ENCODE data around the gene HERC6. TPM values are rescaled to one million over a fixed set of nuclear protein-coding genes. Genes with fewer than 3 reads are reported as not detected.

HERC6 gene
- polyA plus RNA-seq, 2 of the 4 experiments (the other 2 are of a cell fraction) = 2.8 to 7.0 TPM

DNA sequence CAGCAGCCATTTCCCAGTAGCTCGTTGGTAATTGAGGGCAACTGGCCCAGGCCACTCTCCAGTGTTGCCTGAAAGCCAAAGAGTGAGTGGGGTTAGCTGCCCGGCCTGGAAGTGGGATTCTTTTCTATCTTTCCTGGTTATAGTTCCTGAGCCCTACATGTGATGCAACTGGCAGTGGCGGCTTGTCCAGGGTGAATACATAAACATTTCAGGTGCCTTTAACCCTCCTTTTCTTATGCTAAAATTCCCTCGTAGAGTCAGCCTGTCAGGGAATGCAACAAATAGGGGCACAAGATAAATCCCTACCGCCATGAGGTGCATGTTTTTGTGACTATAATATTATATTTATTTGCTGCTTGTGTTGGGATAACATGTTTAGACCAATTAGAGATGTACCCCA lies 64.8 kb downstream of the HERC6 start (continued):
- TF ChIP-seq, protein P1, sequence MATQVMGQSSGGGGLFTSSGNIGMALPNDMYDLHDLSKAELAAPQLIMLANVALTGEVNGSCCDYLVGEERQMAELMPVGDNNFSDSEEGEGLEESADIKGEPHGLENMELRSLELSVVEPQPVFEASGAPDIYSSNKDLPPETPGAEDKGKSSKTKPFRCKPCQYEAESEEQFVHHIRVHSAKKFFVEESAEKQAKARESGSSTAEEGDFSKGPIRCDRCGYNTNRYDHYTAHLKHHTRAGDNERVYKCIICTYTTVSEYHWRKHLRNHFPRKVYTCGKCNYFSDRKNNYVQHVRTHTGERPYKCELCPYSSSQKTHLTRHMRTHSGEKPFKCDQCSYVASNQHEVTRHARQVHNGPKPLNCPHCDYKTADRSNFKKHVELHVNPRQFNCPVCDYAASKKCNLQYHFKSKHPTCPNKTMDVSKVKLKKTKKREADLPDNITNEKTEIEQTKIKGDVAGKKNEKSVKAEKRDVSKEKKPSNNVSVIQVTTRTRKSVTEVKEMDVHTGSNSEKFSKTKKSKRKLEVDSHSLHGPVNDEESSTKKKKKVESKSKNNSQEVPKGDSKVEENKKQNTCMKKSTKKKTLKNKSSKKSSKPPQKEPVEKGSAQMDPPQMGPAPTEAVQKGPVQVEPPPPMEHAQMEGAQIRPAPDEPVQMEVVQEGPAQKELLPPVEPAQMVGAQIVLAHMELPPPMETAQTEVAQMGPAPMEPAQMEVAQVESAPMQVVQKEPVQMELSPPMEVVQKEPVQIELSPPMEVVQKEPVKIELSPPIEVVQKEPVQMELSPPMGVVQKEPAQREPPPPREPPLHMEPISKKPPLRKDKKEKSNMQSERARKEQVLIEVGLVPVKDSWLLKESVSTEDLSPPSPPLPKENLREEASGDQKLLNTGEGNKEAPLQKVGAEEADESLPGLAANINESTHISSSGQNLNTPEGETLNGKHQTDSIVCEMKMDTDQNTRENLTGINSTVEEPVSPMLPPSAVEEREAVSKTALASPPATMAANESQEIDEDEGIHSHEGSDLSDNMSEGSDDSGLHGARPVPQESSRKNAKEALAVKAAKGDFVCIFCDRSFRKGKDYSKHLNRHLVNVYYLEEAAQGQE (IDR thresholded peaks at IDR 0.05) = no peak
- TF ChIP-seq, protein P2, sequence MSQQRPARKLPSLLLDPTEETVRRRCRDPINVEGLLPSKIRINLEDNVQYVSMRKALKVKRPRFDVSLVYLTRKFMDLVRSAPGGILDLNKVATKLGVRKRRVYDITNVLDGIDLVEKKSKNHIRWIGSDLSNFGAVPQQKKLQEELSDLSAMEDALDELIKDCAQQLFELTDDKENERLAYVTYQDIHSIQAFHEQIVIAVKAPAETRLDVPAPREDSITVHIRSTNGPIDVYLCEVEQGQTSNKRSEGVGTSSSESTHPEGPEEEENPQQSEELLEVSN (IDR thresholded peaks at IDR 0.05; ENCODE audit: borderline replicate concordance, low read depth) = no peak

DNA sequence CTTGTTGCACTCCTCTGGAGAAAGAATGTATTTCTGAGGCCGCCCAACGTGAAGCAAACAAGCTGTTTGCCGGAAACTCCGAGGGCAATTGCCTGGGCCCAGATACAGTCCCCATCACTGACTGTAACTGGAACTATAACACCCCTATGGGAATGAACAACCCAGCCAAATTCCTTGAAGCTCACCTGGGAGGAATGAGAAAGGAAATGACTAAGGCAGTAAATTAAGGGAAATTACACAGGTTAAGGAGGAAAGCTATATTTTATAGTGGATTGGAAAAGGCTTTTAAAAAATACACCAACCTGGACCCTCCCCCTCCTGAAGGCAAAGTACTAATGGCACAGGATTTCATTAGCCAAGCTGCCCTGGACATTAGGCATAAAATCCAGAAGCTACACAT lies 66.6 kb downstream of the HERC6 start:
- Histone ChIP-seq H3K4me2 (no peak overlapping the region), H3K4me3 (no peak overlapping the region), H3K9me3 (no peaks in the 10 kb centered on the region), H3K4me1 (no peaks in the 10 kb centered on the region), H3K27ac (no peak overlapping the region)
- ATAC-seq (no peak), DNase-seq (ENCODE audit: low read depth in 1 of 2, low spot score in 1 of 2) (no peak), FAIRE-seq (no peak)
- TF ChIP-seq, protein P3, sequence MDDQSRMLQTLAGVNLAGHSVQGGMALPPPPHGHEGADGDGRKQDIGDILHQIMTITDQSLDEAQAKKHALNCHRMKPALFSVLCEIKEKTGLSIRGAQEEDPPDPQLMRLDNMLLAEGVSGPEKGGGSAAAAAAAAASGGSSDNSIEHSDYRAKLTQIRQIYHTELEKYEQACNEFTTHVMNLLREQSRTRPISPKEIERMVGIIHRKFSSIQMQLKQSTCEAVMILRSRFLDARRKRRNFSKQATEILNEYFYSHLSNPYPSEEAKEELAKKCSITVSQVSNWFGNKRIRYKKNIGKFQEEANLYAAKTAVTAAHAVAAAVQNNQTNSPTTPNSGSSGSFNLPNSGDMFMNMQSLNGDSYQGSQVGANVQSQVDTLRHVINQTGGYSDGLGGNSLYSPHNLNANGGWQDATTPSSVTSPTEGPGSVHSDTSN (IDR thresholded peaks at IDR 0.05) = no peak
- TF ChIP-seq, protein P4, sequence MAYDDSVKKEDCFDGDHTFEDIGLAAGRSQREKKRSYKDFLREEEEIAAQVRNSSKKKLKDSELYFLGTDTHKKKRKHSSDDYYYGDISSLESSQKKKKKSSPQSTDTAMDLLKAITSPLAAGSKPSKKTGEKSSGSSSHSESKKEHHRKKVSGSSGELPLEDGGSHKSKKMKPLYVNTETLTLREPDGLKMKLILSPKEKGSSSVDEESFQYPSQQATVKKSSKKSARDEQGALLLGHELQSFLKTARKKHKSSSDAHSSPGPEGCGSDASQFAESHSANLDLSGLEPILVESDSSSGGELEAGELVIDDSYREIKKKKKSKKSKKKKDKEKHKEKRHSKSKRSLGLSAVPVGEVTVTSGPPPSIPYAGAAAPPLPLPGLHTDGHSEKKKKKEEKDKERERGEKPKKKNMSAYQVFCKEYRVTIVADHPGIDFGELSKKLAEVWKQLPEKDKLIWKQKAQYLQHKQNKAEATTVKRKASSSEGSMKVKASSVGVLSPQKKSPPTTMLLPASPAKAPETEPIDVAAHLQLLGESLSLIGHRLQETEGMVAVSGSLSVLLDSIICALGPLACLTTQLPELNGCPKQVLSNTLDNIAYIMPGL (CRISPR knock-in tag; IDR thresholded peaks at IDR 0.05; ENCODE audit: borderline replicate concordance) = no peak
- TF ChIP-seq HOXB13 (CRISPR knock-in tag; IDR thresholded peaks at IDR 0.05; ENCODE audit: low read depth) (no peak), EHMT2 (IDR thresholded peaks at IDR 0.05; ENCODE audit: low read depth) (no peak), FOSB (CRISPR knock-in tag; IDR thresholded peaks at IDR 0.05) (no peak), HOXB5 (CRISPR knock-in tag; IDR thresholded peaks at IDR 0.05) (no peak), BHLHE40 (IDR thresholded peaks at IDR 0.05; ENCODE audit: low read depth, low read length) (no peak)
- TF ChIP-seq, protein P5, sequence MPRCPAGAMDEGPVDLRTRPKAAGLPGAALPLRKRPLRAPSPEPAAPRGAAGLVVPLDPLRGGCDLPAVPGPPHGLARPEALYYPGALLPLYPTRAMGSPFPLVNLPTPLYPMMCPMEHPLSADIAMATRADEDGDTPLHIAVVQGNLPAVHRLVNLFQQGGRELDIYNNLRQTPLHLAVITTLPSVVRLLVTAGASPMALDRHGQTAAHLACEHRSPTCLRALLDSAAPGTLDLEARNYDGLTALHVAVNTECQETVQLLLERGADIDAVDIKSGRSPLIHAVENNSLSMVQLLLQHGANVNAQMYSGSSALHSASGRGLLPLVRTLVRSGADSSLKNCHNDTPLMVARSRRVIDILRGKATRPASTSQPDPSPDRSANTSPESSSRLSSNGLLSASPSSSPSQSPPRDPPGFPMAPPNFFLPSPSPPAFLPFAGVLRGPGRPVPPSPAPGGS (IDR thresholded peaks at IDR 0.05) = no peak
- TF ChIP-seq, protein P6, sequence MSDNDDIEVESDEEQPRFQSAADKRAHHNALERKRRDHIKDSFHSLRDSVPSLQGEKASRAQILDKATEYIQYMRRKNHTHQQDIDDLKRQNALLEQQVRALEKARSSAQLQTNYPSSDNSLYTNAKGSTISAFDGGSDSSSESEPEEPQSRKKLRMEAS (IDR thresholded peaks at IDR 0.05) = no peak
- CTCF ChIA-PET = interaction anchor here (1.8 to 2.0 kb wide), 2 partner anchors 10 to 12 kb away, joined by 5 to 9 read pairs; partner anchors contain the start of gene HERC5
- POLR2A ChIA-PET = no interaction called here
- WGBS (ENCODE audit: missing lambda C conversion rate) = 78% methylated on average over 4 of the region's 4 CpGs

DNA sequence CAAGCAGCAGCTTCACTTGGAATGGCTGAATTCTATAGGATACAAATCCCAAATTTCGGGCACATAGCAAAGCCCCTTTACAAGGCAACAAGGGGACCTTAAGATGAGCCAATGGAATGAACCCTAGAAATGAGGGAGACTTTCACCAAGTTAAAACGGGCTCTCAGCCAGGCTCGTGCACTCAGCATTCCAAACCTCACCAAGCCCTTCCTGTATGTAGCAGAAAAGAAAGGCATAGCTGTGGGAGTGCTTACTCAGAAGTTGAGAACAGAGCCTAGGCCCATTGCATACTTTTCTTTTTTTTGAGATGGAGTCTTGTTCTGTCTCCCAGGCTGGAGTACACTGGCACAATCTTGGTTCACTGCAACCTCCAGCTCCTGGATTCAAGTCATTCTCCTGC lies 67.5 kb downstream of the HERC6 start:
- ATAC-seq = no peak

More for the DNA sequence above, 67.5 kb downstream of the HERC6 start:
- WGBS (ENCODE audit: missing lambda C conversion rate) = 53% methylated on average over 3 of the region's 3 CpGs
- H3K4me1 ChIP-seq = no peaks in the 10 kb centered on the region
- TF ChIP-seq ZC3H11A (IDR thresholded peaks at IDR 0.05) (no peak), RARB (CRISPR knock-in tag; IDR thresholded peaks at IDR 0.05) (no peak), CBX2 (IDR thresholded peaks at IDR 0.05; ENCODE audit: borderline replicate concordance, low read depth) (no peak), FOSB (CRISPR knock-in tag; IDR thresholded peaks at IDR 0.05) (no peak), NPAS2 (CRISPR knock-in tag; IDR thresholded peaks at IDR 0.05; ENCODE audit: borderline replicate concordance) (no peak), JUN (IDR thresholded peaks at IDR 0.05) (no peak), PHF8 (IDR thresholded peaks at IDR 0.05; ENCODE audit: borderline replicate concordance, low read depth) (no peak)
- H3K9me3 ChIP-seq = no peaks in the 10 kb centered on the region
- FAIRE-seq (no peak), DNase-seq (ENCODE audit: low read depth in 1 of 2, low spot score in 1 of 2) (no peak)
- H3K27ac ChIP-seq = no peak overlapping the region
- no peak overlapping the region for H3K4me2 ChIP-seq
- no peak overlapping the region for H3K4me3 ChIP-seq
- POLR2A ChIA-PET = no interaction called here
- CTCF ChIA-PET = interaction anchor here (1.1 to 2.4 kb wide), 4 partner anchors 9 to 18 kb away, joined by 4 to 9 read pairs (median 6); partner anchors contain the start of gene HERC5

Measured in A549 (cell line).